GM12872 (cell line): ENCODE results near the gene CIAO1.

Experiments
- TF ChIP-seq, protein P1 (sequence below): IDR thresholded peaks from 3 replicates; pipeline ENCODE4 v1.5.1; 2011; ENCODE audit warnings: low read depth, mild to moderate bottlenecking, low read length, moderate library complexity; ENCODE audit not compliant: insufficient read depth

Gene CIAO1

DNA sequence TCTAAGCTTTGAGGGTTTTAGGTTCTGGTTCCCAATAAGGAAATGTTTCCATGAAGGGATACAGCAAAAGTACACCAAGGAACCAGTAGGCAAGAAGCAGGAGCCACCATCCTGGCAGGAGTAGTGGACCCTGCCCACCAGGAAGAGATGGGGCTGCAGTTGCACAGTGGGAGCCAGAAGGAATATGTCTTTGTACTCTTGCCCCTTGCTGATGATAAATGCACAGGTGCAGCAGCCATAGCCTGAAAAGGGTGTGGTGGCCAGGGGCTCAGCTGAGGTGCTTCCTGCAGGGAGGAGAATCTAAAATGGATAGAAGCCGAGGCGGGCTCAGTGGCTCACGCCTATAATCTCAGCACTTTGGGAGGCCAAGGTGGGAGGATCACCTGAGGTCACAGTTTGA, 27.8 kb upstream of the CIAO1 start:
- TF ChIP-seq, protein P1, sequence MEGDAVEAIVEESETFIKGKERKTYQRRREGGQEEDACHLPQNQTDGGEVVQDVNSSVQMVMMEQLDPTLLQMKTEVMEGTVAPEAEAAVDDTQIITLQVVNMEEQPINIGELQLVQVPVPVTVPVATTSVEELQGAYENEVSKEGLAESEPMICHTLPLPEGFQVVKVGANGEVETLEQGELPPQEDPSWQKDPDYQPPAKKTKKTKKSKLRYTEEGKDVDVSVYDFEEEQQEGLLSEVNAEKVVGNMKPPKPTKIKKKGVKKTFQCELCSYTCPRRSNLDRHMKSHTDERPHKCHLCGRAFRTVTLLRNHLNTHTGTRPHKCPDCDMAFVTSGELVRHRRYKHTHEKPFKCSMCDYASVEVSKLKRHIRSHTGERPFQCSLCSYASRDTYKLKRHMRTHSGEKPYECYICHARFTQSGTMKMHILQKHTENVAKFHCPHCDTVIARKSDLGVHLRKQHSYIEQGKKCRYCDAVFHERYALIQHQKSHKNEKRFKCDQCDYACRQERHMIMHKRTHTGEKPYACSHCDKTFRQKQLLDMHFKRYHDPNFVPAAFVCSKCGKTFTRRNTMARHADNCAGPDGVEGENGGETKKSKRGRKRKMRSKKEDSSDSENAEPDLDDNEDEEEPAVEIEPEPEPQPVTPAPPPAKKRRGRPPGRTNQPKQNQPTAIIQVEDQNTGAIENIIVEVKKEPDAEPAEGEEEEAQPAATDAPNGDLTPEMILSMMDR, result no peak

GRCh38 chr2:96239091-96239490, 26.9 kb upstream of the CIAO1 start:
- TF ChIP-seq, protein P1, result no peak

DNA sequence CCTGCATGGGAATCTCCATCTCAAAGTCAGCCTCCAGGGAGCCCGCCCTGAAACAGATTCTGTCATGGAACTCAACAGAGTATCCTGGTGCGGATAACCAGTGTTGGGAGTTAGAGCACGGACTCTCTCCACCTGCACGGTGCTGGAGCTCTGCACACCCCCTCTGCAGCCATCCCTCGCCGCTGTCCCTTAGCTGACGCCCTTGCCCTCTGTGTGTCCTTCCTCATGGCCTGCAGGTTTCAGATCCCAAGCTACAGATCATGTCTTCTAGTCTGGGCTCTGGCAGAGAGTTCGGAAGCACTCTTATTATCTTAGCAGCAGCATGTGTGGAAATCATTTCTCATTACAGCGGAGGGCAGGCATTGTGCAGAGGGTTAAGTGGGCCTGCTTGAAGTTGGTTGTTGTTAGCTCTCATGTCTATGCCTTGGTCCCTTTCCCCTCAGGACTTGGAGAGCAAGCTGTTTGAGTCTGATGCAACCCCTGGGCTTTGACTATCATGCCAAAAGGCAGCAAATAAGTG, 26.2 kb upstream of the CIAO1 start:
- TF ChIP-seq, protein P1, result no peak

DNA sequence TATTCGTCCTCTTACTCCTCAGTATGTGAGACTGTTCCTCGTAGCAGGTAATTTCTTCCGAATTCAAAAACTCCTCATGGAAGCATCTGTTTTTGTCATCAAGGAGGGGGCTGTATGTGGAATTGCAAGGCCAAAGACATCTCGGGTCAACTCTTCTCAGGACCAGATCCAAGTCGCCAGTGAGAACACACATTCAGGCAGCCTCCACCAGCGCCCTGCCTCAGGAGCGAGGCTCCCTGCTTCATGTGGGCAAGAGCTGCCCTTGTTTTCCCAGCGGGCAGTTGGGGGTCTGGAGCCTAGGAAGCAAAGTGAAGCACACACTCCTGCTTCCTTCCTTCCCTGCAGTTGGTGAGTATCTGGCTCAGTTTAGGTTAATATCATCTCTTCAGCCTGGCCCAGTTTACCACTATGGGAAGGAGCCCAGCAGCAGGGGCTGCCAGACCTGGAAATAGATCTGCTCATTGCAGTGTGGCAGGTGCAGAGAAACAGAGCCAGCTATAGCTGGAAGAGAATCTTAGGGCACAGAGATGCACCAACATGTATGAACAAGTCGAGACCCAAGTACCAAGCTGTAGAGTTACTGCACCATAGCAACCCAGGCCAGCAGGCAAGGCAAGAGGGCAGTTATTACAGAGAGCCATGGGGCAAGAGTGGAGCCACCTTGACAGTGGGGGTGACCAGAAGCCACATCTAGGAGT, 25.5 kb upstream of the CIAO1 start:
- TF ChIP-seq, protein P1, result no peak

DNA sequence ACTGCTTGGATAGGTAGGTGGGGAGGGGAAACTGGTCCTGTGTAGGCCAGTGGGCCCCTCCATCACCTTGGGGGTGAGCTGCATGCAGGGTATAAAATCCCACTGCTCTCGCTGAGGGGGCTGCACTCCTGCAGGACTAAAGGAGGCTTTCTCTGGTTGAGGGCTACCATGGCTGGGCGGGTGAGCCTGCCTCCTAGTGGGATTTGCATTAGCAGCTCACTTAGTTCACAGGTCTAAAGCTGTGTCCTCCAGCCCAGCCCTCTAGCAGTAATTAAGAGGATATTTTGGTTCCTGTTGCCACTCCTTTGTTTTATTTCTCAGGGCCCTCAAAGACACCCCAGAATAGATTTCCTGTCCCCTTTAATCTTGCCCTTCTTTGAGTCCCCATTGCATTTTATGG, 24.8 kb upstream of the CIAO1 start:
- TF ChIP-seq, protein P1, result peak; percentile 34; the same call in 2 of the 3 replicates

DNA sequence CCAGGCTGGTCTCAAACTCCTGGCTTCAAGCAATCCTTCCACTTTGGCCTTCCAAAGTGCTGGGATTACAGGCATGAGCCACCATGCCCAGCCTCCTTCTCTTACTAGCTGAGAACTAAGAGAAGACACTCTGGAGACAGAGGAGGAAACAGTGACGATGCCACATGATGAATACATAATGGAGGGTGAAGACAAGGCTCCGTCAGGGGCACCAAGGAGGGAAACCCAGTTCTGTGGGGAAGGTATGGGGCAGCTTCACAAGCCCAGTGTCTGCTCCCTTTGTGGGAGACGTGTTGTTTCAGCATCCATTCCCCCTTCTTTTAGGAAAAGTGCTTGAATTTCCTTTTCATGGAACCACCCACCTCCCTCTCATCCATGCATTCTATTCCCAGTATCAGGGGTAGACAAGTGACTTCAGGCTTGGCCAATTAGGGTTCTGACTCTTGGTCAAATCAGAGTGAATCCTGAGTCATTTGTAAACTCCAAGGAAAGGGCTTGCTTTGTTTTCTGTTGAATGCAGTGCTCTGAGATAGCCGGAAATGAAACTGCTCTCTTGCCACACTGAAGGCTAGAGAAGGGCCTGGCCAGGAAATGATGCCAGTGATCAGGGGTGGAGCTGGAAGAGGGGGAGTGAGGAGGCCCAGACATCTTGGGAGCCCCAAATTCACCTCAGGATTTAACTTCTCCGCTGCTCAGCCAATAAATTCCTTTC, 24.0 kb upstream of the CIAO1 start:
- TF ChIP-seq, protein P1, result no peak

- TF ChIP-seq, protein P1, result no peak
Observed at GRCh38 chr2:96243843-96244242, 22.2 kb upstream of the CIAO1 start.
